Trophoblast cell (in vitro differentiated cells and primary cell): ENCODE measurements around the gene TLX2. TPM values are rescaled to one million over a fixed set of nuclear protein-coding genes. Genes with fewer than 3 reads are reported as not detected.
A peak's percentile ranks its signal among the peaks of the same experiment; 100 is the strongest.
"Not testable (repeated sequence)": the region's sequence is repeated elsewhere in the genome, so short reads cannot be mapped to it uniquely, and the experiment has no call there.

Experiments
- DNase-seq, 2 donors: peaks; one replicate each; pipeline ENCODE4 v3.0.0-alpha.2; 2016
- H2AFZ ChIP-seq: 2 replicates; pipeline ENCODE4 v1.6.1; 2013; ENCODE audit warnings: low read length, moderate library complexity, mild to moderate bottlenecking; ENCODE audit not compliant: insufficient read depth, poor library complexity
- H2AK5ac ChIP-seq: 2 replicates; pipeline ENCODE4 v1.6.1; 2013; ENCODE audit warnings: mild to moderate bottlenecking, low read length
- H2BK120ac ChIP-seq: 2 replicates; pipeline ENCODE4 v1.6.1; 2013; ENCODE audit warnings: low read length, mild to moderate bottlenecking, moderate library complexity; ENCODE audit not compliant: insufficient read depth, poor library complexity
- H2BK12ac ChIP-seq: 2 replicates; pipeline ENCODE4 v1.6.1; 2013; ENCODE audit warnings: mild to moderate bottlenecking, low read length, moderate library complexity
- H2BK5ac ChIP-seq: 2 replicates; pipeline ENCODE4 v1.6.1; 2013; ENCODE audit warnings: low read length, low read depth, moderate library complexity, mild to moderate bottlenecking; ENCODE audit not compliant: poor library complexity
- H3K14ac ChIP-seq: 2 replicates; pipeline ENCODE4 v1.6.1; 2013; ENCODE audit warnings: mild to moderate bottlenecking, low read length
- H3K18ac ChIP-seq: 2 replicates; pipeline ENCODE4 v1.6.1; 2013; ENCODE audit warnings: mild to moderate bottlenecking, low read length
- H3K23ac ChIP-seq: 2 replicates; pipeline ENCODE4 v1.6.1; 2013; ENCODE audit warnings: low read length
- H3K27ac ChIP-seq: 2 replicates; pipeline ENCODE4 v1.5.1; 2013; ENCODE audit warnings: low read depth, mild to moderate bottlenecking, inconsistent platforms, low read length, moderate library complexity
- H3K27me3 ChIP-seq: 2 replicates; pipeline ENCODE4 v1.6.1; 2013; ENCODE audit warnings: inconsistent platforms, mild to moderate bottlenecking, low read length, moderate library complexity; ENCODE audit not compliant: insufficient read depth
- H3K36me3 ChIP-seq, 2 experiments: 1 replicate in 1 of 2; 2 replicates in 1 of 2; pipeline ENCODE4 v1.6.1; 2013; ENCODE audit warnings: low read length in 2 of 2, mild to moderate bottlenecking in 2 of 2, moderate library complexity in 1 of 2; ENCODE audit not compliant: insufficient read depth in 2 of 2, control insufficient read depth in 1 of 2
- H3K4ac ChIP-seq: 2 replicates; pipeline ENCODE4 v1.6.1; 2013; ENCODE audit warnings: low read depth, mild to moderate bottlenecking, low read length, moderate library complexity
- H3K4me1 ChIP-seq, 2 experiments: 1 replicate in 1 of 2; 2 replicates in 1 of 2; pipeline ENCODE4 v1.6.1; 2013; ENCODE audit warnings: low read length in 2 of 2, mild to moderate bottlenecking in 2 of 2, moderate library complexity in 1 of 2; ENCODE audit not compliant: insufficient read depth in 2 of 2, control insufficient read depth in 1 of 2
- H3K4me2 ChIP-seq: 2 replicates; pipeline ENCODE4 v1.6.1; 2013; ENCODE audit warnings: inconsistent platforms, mild to moderate bottlenecking, low read length, moderate library complexity
- H3K4me3 ChIP-seq: 2 replicates; pipeline ENCODE4 v1.5.1; 2013; ENCODE audit warnings: mild to moderate bottlenecking, low read depth, low read length, inconsistent platforms
- H3K79me1 ChIP-seq: one replicate; pipeline ENCODE4 v1.6.1; 2013; ENCODE audit warnings: low read length
- H3K79me2 ChIP-seq: 2 replicates; pipeline ENCODE4 v1.6.1; 2013; ENCODE audit warnings: low read length, mild to moderate bottlenecking; ENCODE audit not compliant: control insufficient read depth, insufficient read depth, poor library complexity
- H3K9ac ChIP-seq: 2 replicates; pipeline ENCODE4 v1.6.1; 2013; ENCODE audit warnings: mild to moderate bottlenecking, low read length
- H3K9me3 ChIP-seq: 2 replicates; pipeline ENCODE4 v1.6.1; 2013; ENCODE audit warnings: low read depth, mild to moderate bottlenecking, control low read depth, inconsistent platforms, low read length; ENCODE audit not compliant: insufficient read depth
- H4K12ac ChIP-seq: 2 replicates; pipeline ENCODE4 v1.6.1; 2013; ENCODE audit warnings: low read depth, mild to moderate bottlenecking, low read length, moderate library complexity
- H4K8ac ChIP-seq: 2 replicates; pipeline ENCODE4 v1.6.1; 2013; ENCODE audit warnings: low read depth, mild to moderate bottlenecking, low read length, moderate library complexity
- H4K91ac ChIP-seq: one replicate; pipeline ENCODE4 v1.6.1; 2013; ENCODE audit warnings: low read depth, mild to moderate bottlenecking, low read length, moderate library complexity
- WGBS: extraction: QIAGEN DNeasy Blood & Tissue Kit; methylation state at CpG from one replicate; pipeline ENCODE4 v1.1.7; 2013; ENCODE audit warnings: missing lambda C conversion rate; ENCODE audit not compliant: insufficient read length, insufficient coverage; ENCODE audit errors: extremely low coverage; 5-methylcytosine and 5-hydroxymethylcytosine counted together
- polyA plus RNA-seq: library from polyadenylated mRNA; stranded (reverse); fragments of 200-250 nt; gene quantifications from 2 replicates; pipeline ENCODE4 v1.2.3, GENCODE V29; 2013

TLX2 gene
- polyA plus RNA-seq: not detected in 2 replicates

- Histone ChIP-seq H3K4ac (no peak within 1 kb of the TSS), H3K27ac (no peak within 1 kb of the TSS), H2BK5ac (no peak within 1 kb of the TSS), H3K18ac (no peak within 1 kb of the TSS), H3K79me2 (no peaks in the 10 kb centered on the region), H4K12ac (no peak within 1 kb of the TSS), H3K4me3 (no peak within 1 kb of the TSS), H3K27me3 (peaks cover 80% of the 10 kb centered on the region), H3K79me1 (no peaks in the 10 kb centered on the region), H4K8ac (no peak within 1 kb of the TSS), H3K4me1 (peaks cover 6 to 10% of the 10 kb centered on the region in 2 experiments), H3K23ac (no peak within 1 kb of the TSS), H3K9me3 (peaks cover 16% of the 10 kb centered on the region), H2BK120ac (no peak within 1 kb of the TSS), H2AK5ac (no peak within 1 kb of the TSS), H3K9ac (no peak within 1 kb of the TSS), H2BK12ac (no peak within 1 kb of the TSS), H3K4me2 (no peak within 1 kb of the TSS), H3K14ac (no peak within 1 kb of the TSS), H4K91ac (no peak within 1 kb of the TSS), H3K36me3 (no peaks in the 10 kb centered on the region), H2AFZ (no peak within 1 kb of the TSS)
- no CpG with 5 or more reads among the region's 82 CpGs for WGBS
- no peak for DNase-seq
Observed at GRCh38 chr2:74514368-74515270, at the start of gene TLX2. TLX2 (plus strand) TSS chr2:74514450; CDS start chr2:74514807, 357 bp downstream.

DNA sequence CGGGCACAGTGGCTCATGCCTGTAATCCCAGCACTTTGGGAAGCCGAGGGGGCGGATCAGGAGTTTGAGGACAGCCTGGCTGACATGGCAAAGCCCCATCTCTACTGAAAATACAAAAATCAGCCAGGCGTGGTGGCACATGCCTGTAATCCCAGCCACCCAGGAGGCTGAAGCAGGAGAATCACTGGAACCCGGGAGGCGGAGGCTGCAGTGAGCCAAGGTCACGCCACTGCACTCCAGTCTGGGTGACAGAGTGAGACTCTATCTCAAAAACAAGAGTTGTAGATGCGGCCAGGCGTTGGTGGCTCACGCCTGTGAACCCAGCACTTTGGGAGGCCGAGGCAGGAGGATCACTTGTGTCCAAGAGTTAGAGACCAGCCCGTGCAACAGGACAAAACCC, 43.5 kb upstream of the TLX2 start:
- H3K18ac ChIP-seq, H3K79me1 ChIP-seq: not testable (repeated sequence)
- WGBS: no CpG with 5 or more reads among the region's 12 CpGs

GRCh38 chr2:74471332-74472065, 42.8 kb upstream of the TLX2 start:
- H3K79me2 ChIP-seq: peaks cover 3% of the 10 kb centered on the region
- no peak overlapping the region for H2BK5ac ChIP-seq
- H4K12ac ChIP-seq: peak overlapping the region; percentile 85
- no peak overlapping the region for H2BK120ac ChIP-seq
- peaks cover 5 to 7% of the 10 kb centered on the region in 2 experiments for H3K4me1 ChIP-seq
- H2AK5ac ChIP-seq: no peak overlapping the region
- DNase-seq: no peak
- no peak overlapping the region for H3K18ac ChIP-seq
- H3K14ac ChIP-seq: no peak overlapping the region
- H3K23ac ChIP-seq: no peak overlapping the region
- no peak overlapping the region for H2AFZ ChIP-seq
- H3K9me3 ChIP-seq: peaks cover 1% of the 10 kb centered on the region
- H4K8ac ChIP-seq: peak overlapping the region; percentile 90
- H3K4ac ChIP-seq: no peak overlapping the region
- H3K9ac ChIP-seq: peak overlapping the region; percentile 83
- H3K79me1 ChIP-seq: peaks cover 9% of the 10 kb centered on the region
- H4K91ac ChIP-seq: no peak overlapping the region
- H3K36me3 ChIP-seq: peaks cover 12 to 15% of the 10 kb centered on the region in 2 experiments
- no peak overlapping the region for H2BK12ac ChIP-seq
- peak overlapping the region; percentile 78 for H3K27ac ChIP-seq
- peak overlapping the region; percentile 90 for H3K4me3 ChIP-seq
- H3K4me2 ChIP-seq: peak overlapping the region; percentile 67
- no CpG with 5 or more reads among the region's 16 CpGs for WGBS
- no peaks in the 10 kb centered on the region for H3K27me3 ChIP-seq

More for the DNA sequence above, 43.5 kb upstream of the TLX2 start:
- H3K4me2 ChIP-seq, H3K4me1 ChIP-seq, H2AFZ ChIP-seq, H4K91ac ChIP-seq, H3K9me3 ChIP-seq, DNase-seq, H3K27ac ChIP-seq, H3K14ac ChIP-seq, H2AK5ac ChIP-seq, H2BK12ac ChIP-seq, H4K12ac ChIP-seq, H4K8ac ChIP-seq, H3K23ac ChIP-seq, H3K4me3 ChIP-seq, H3K27me3 ChIP-seq, H3K79me2 ChIP-seq, H2BK5ac ChIP-seq, H2BK120ac ChIP-seq, H3K4ac ChIP-seq, H3K9ac ChIP-seq: not testable (repeated sequence)
- H3K36me3 ChIP-seq: peaks cover 12 to 15% of the 10 kb centered on the region in 2 experiments

DNA sequence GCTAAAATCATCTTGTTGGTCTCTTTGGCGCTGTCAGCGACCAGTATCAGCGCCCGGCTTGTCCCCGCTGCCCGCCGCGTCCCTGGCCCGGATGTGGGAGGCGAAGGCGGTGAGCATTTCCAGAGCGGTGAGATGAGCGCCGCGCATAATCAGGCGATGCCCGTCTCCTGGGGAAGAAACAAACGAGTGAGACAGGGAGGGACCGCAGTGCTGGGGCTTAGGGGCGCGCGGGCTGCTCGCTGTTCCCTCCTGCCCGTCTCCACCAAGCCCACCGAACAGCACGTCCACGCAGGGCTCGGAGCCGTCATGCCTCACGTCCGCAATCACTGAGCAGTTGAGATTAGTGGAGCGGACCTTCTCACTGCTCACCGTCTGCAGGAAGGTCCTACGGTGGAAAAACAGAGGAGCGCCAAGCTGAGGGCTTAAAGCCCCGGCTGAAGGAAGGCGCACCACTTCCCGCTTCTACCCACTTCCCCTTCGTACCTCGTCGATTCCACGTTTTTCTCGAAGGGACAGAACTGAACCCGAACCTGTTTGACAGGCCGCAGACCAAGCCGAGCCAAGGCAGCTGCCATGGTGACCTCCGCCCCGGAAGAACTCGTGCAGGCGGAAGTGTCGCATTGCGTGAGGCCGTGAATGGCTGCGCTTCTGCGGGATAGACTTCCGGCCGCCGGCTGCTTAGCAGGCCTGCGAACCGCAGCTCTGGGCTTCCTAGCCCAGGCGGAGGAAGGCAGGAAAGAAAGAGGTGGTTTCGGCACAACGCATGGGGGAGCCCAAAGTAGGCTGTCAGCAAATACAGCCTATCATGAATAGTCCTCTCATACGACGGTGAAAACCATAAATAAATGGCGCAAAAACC, 41.9 kb upstream of the TLX2 start, which contains the start of gene MRPL53:
TSS of gene MRPL53 (minus strand) at position 595 of the 859 bp plus-strand sequence. CDS start at position 575, 20 bp downstream.
- H4K8ac ChIP-seq: peak within 1 kb of the TSS; percentile 90
- no CpG with 5 or more reads among the region's 66 CpGs for WGBS

More for the DNA sequence above, 41.9 kb upstream of the TLX2 start, which contains the start of gene MRPL53:
- Histone ChIP-seq H3K4me3 (peak within 1 kb of the TSS; percentile 90), H2AFZ (peak within 1 kb of the TSS; percentile 74), H2BK120ac (no peak within 1 kb of the TSS), H3K27ac (peak within 1 kb of the TSS; percentile 78), H3K4me1 (peaks cover 5 to 7% of the 10 kb centered on the region in 2 experiments), H3K9ac (peak within 1 kb of the TSS; percentile 83), H2BK12ac (no peak within 1 kb of the TSS), H3K18ac (peak within 1 kb of the TSS; percentile 76), H3K27me3 (no peaks in the 10 kb centered on the region), H3K4me2 (peak within 1 kb of the TSS; percentile 67), H3K4ac (peak within 1 kb of the TSS; percentile 54), H3K14ac (peak within 1 kb of the TSS; percentile 85), H3K79me1 (peaks cover 9% of the 10 kb centered on the region), H4K91ac (peak within 1 kb of the TSS; percentile 82), H3K36me3 (peaks cover 13 to 15% of the 10 kb centered on the region in 2 experiments), H4K12ac (peak within 1 kb of the TSS; percentile 85), H3K79me2 (peaks cover 3% of the 10 kb centered on the region), H3K9me3 (peaks cover 1% of the 10 kb centered on the region), H2AK5ac (peak within 1 kb of the TSS; percentile 66), H2BK5ac (peak within 1 kb of the TSS; percentile 37), H3K23ac (peak within 1 kb of the TSS; percentile 0)
- peak; percentile 94 to 98 for DNase-seq
